Measurements from ENCODE around the gene C16orf82. TPM values are rescaled to one million over a fixed set of nuclear protein-coding genes. Genes with fewer than 3 reads are reported as not detected.

C16orf82 gene
- total RNA-seq, 1 donor from 2014 or later, result not detected

Other genes starting within 250 kb of the C16orf82 start
- 4.6 and 5.9 TPM in 2 replicates for gene KDM8, start 136.6 kb downstream of the C16orf82 start, total RNA-seq
- 44.7 and 54.1 TPM in 2 replicates for gene NSMCE1, start 201.8 kb downstream of the C16orf82 start, total RNA-seq
- gene IL4R, start 247.0 kb downstream of the C16orf82 start, total RNA-seq, result 117 and 165 TPM in 2 replicates

All from glomerular endothelial cell (primary cell).